HCT116 (cell line): ENCODE results near the gene LRRC71. TPM values are rescaled to one million over a fixed set of nuclear protein-coding genes. Genes with fewer than 3 reads are reported as not detected.

Source experiments
- ATAC-seq: fragments of 200-7000 bp; cut with Tn5 transposase; 2 replicates; pipeline ENCODE4 v1.9.1; 2020; ENCODE audit warnings: mild to moderate bottlenecking, moderate library complexity
- BruUV-seq: library from RNA; stranded (reverse); fragments of 400-500 nt; replicated peaks from 2 replicates; lab custom pipeline; 2021; lab: Mats Ljungman, UMichigan
- CTCF ChIA-PET: fragments of 300-600 bp; sonication (Branson Sonifier 250); formaldehyde crosslinking; loops from one replicate; lab custom pipeline; 2021; ENCODE audit warnings: antibody characterized with exemption; lab: Charles Lee
- POLR2A ChIA-PET: fragments of 300-600, 350-600 bp; sonication (Branson Sonifier 250); formaldehyde crosslinking; loops from one replicate; lab custom pipeline; 2021; ENCODE audit warnings: antibody characterized with exemption; lab: Charles Lee
- RAD21 ChIA-PET, 2 experiments: fragments of 300-600 bp; sonication (Branson Sonifier 250); formaldehyde crosslinking; loops; one replicate each; lab custom pipeline; 2023; ENCODE audit warnings: low total read pairs in 2 of 2; ENCODE audit not compliant: uncharacterized antibody in 2 of 2, unreplicated experiment in 2 of 2, low non-redundant PET in 1 of 2; lab: Charles Lee
- DNase-seq: peaks from one replicate; pipeline ENCODE4 v3.0.0-alpha.2; 2010; ENCODE audit warnings: low read depth, low spot score
- H2AFZ ChIP-seq: fragments of 200-600 bp; shearing (Covaris generic), sonication (generic); 2 replicates; pipeline ENCODE4 v1.6.1; 2017; ENCODE audit warnings: low read depth, mixed run types, mixed read lengths, antibody characterized with exemption, low read length; ENCODE audit not compliant: poor library complexity, severe bottlenecking
- H3K27ac ChIP-seq: 2 replicates; pipeline ENCODE4 v1.5.1; 2012; ENCODE audit warnings: low read depth, low read length
- H3K27me3 ChIP-seq: fragments of 200-600 bp; sonication (generic); 2 replicates; pipeline ENCODE4 v1.6.1; 2016; ENCODE audit warnings: mixed run types, low read length, mixed read lengths; ENCODE audit not compliant: insufficient read depth
- H3K36me3 ChIP-seq, 2 experiments: fragments of 200-500 bp in 1 of 2; fragments of 200-600 bp in 1 of 2; sonication (Bioruptor generic) in 1 of 2; sonication (generic) in 1 of 2; 2 replicates each; pipeline versions ENCODE4 v1.5.1 to v1.6.1; 2014 to 2016; ENCODE audit warnings: low read length in 2 of 2, inconsistent platforms in 1 of 2, mixed read lengths in 1 of 2, mixed run types in 1 of 2; ENCODE audit not compliant: insufficient read depth in 2 of 2, control insufficient read depth in 1 of 2
- H3K4me1 ChIP-seq, 2 experiments: fragments of 200-600 bp in 1 of 2; sonication (generic) in 1 of 2; 2 replicates each; pipeline versions ENCODE4 v1.5.1 to v1.6.1; 2012 to 2017; ENCODE audit warnings: low read length in 2 of 2, inconsistent platforms in 1 of 2, mild to moderate bottlenecking in 1 of 2, mixed read lengths in 1 of 2, mixed run types in 1 of 2, moderate library complexity in 1 of 2; ENCODE audit not compliant: insufficient read depth in 2 of 2, control insufficient read depth in 1 of 2
- H3K4me2 ChIP-seq: fragments of 200-600 bp; sonication (generic); 2 replicates; pipeline ENCODE4 v1.6.1; 2017; ENCODE audit warnings: mixed run types, low read length, mixed read lengths
- H3K4me3 ChIP-seq, 2 experiments: fragments of 200-600 bp in 1 of 2; sonication (generic) in 1 of 2; replicated peaks in 1 of 2; 2 replicates each; pipeline ENCODE4 v1.5.1; 2011 to 2016; ENCODE audit warnings: low read length in 2 of 2, control low read depth in 1 of 2, low read depth in 1 of 2, mild to moderate bottlenecking in 1 of 2, mixed read lengths in 1 of 2, mixed run types in 1 of 2
- H3K79me2 ChIP-seq: fragments of 200-600 bp; sonication (generic); 2 replicates; pipeline ENCODE4 v1.6.1; 2017; ENCODE audit warnings: mild to moderate bottlenecking, mixed run types, low read length, moderate library complexity, mixed read lengths; ENCODE audit not compliant: insufficient read depth
- H3K9ac ChIP-seq: fragments of 200-600 bp; sonication (generic); 2 replicates; pipeline ENCODE4 v1.6.1; 2016; ENCODE audit warnings: low read length, mixed read lengths
- H3K9me2 ChIP-seq: fragments of 200-600 bp; sonication (generic), shearing (Covaris generic); 2 replicates; pipeline ENCODE4 v1.6.1; 2017; ENCODE audit warnings: mixed run types, mild to moderate bottlenecking, moderate library complexity; ENCODE audit not compliant: insufficient read depth
- H3K9me3 ChIP-seq, 2 experiments: fragments of 200-500 bp in 1 of 2; fragments of 200-600 bp in 1 of 2; sonication (Bioruptor generic) in 1 of 2; sonication (generic) in 1 of 2; 2 replicates each; pipeline ENCODE4 v1.6.1; 2014 to 2017; ENCODE audit warnings: low read length in 2 of 2, mixed read lengths in 2 of 2, inconsistent platforms in 1 of 2, low read depth in 1 of 2, mild to moderate bottlenecking in 1 of 2, mixed run types in 1 of 2, moderate library complexity in 1 of 2; ENCODE audit not compliant: control insufficient read depth in 1 of 2, insufficient read depth in 1 of 2
- H4K20me1 ChIP-seq: fragments of 200-600 bp; sonication (generic), shearing (Covaris generic); 2 replicates; pipeline ENCODE4 v1.6.1; 2017; ENCODE audit warnings: mixed run types, mild to moderate bottlenecking, moderate library complexity; ENCODE audit not compliant: insufficient read depth
- CBX3 ChIP-seq: IDR thresholded peaks from 2 replicates; pipeline ENCODE4 v1.6.1; 2012; ENCODE audit warnings: low read depth
- CEBPB ChIP-seq: IDR thresholded peaks from 2 replicates; pipeline ENCODE4 v1.6.1; 2012; ENCODE audit warnings: low read depth
- EGR1 ChIP-seq: IDR thresholded peaks from 2 replicates; pipeline ENCODE4 v1.6.1; 2012; ENCODE audit warnings: low read depth
- ELF1 ChIP-seq: IDR thresholded peaks from 2 replicates; pipeline ENCODE4 v1.6.1; 2012; ENCODE audit warnings: low read depth, borderline replicate concordance
- EZH2phosphoT487 ChIP-seq: fragments of 200-600 bp; IDR thresholded peaks from 2 replicates; pipeline ENCODE4 v1.6.1; 2018; ENCODE audit warnings: antibody characterized with exemption, borderline replicate concordance
- FOSL1 ChIP-seq: IDR thresholded peaks from 2 replicates; pipeline ENCODE4 v1.6.1; 2012; ENCODE audit warnings: low read depth
- JUND ChIP-seq: IDR thresholded peaks from 2 replicates; pipeline ENCODE4 v1.6.1; 2012
- POLR2A ChIP-seq: IDR thresholded peaks from 2 replicates; pipeline ENCODE4 v1.7.0; 2011; ENCODE audit warnings: borderline replicate concordance; ENCODE audit not compliant: insufficient read depth, insufficient read length; ENCODE audit errors: extremely low read depth
- POLR2AphosphoS5 ChIP-seq: IDR thresholded peaks from 2 replicates; pipeline ENCODE4 v1.6.1; 2011; ENCODE audit warnings: mild to moderate bottlenecking, low read depth, low read length, moderate library complexity
- RAD21 ChIP-seq: IDR thresholded peaks from 2 replicates; pipeline ENCODE4 v1.6.1; 2012; ENCODE audit warnings: low read depth, mild to moderate bottlenecking
- SP1 ChIP-seq: IDR thresholded peaks from 2 replicates; pipeline ENCODE4 v1.6.1; 2012; ENCODE audit warnings: low read depth
- TCF7L2 ChIP-seq: IDR thresholded peaks from 2 replicates; pipeline ENCODE4 v1.7.0; 2011; ENCODE audit warnings: borderline replicate concordance, inconsistent platforms; ENCODE audit not compliant: insufficient read depth, insufficient read length; ENCODE audit errors: extremely low read depth
- YY1 ChIP-seq: IDR thresholded peaks from 2 replicates; pipeline ENCODE4 v1.6.1; 2011; ENCODE audit warnings: low read length, low read depth, moderate library complexity, mild to moderate bottlenecking; ENCODE audit not compliant: insufficient replicate concordance; ENCODE audit errors: extremely low read depth
- ZFX ChIP-seq: fragments of 450-650 bp; IDR thresholded peaks from 2 replicates; pipeline ENCODE4 v1.6.1; 2017
- intact Hi-C: fragments of 100-400 bp; cut with micrococcal nuclease; formaldehyde crosslinking; loops from 2 replicates; pipeline ENCODE4 v1.10.0; 2022
- total RNA-seq: library from RNA; stranded (reverse); gene quantifications from one replicate; pipeline ENCODE4 v1.2.1, GENCODE V29; 2021; ENCODE audit not compliant: unreplicated experiment
- TF ChIP-seq, protein P1 (sequence below): IDR thresholded peaks from 2 replicates; pipeline ENCODE4 v1.6.1; 2012
- TF ChIP-seq, protein P2 (sequence below): IDR thresholded peaks from 2 replicates; pipeline ENCODE4 v1.6.1; 2012
- TF ChIP-seq, protein P3 (sequence below): IDR thresholded peaks from 2 replicates; pipeline ENCODE4 v1.6.1; 2011; ENCODE audit warnings: mild to moderate bottlenecking, low read length, moderate library complexity; ENCODE audit not compliant: insufficient replicate concordance; ENCODE audit errors: extremely low read depth
- TF ChIP-seq, protein P4 (sequence below), 3 experiments: fragments of 200-600 bp in 1 of 3; sonication (generic) in 1 of 3; IDR thresholded peaks in 2 of 3; conservative IDR thresholded peaks in 1 of 3; 2 replicates each; pipeline ENCODE4 v1.5.1; 2012 to 2017; ENCODE audit warnings: low read depth in 2 of 3, low read length in 2 of 3, antibody characterized with exemption in 1 of 3, borderline replicate concordance in 1 of 3, control low read depth in 1 of 3, mild to moderate bottlenecking in 1 of 3, mixed read lengths in 1 of 3, mixed run types in 1 of 3, moderate library complexity in 1 of 3; ENCODE audit not compliant: insufficient read depth in 1 of 3

Gene LRRC71
- total RNA-seq, 1 experiment from 2014 or later: not detected

DNA sequence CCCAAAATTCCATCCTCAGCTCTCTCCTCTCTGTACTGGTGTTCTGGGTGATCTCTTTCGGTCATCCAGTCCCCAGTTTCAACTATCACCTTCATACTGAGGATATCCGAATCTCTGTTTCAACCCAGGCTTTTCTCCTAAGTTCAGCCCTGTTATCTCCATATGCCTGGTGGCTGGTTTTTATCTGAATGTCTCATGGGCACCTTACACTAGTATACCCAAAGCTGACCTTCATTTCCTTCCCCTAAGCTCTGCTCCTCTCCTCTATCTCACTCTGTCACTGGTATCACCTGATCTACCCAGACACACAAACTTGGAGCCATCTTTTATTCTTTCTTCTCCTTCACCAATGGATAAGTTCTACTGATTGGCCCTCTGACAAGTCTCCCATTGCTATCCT is 53.0 kb downstream of the LRRC71 start:
- H3K4me3 ChIP-seq: no peak overlapping the region
- POLR2A ChIA-PET: no interaction called here
- no peak overlapping the region for H3K4me2 ChIP-seq
- no peak overlapping the region for H3K9ac ChIP-seq
- peaks cover 16 to 19% of the 10 kb centered on the region in 2 experiments; a peak in 3 of 4 replicates for H3K36me3 ChIP-seq
- TF ChIP-seq EGR1 (no peak), ELF1 (no peak), EZH2phosphoT487 (no peak), FOSL1 (no peak), POLR2A (no peak), CEBPB (no peak), RAD21 (no peak), YY1 (no peak), SP1 (no peak), TCF7L2 (no peak), JUND (no peak), ZFX (no peak)
- TF ChIP-seq, protein P1, sequence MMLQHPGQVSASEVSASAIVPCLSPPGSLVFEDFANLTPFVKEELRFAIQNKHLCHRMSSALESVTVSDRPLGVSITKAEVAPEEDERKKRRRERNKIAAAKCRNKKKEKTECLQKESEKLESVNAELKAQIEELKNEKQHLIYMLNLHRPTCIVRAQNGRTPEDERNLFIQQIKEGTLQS: no peak
- TF ChIP-seq, protein P2, sequence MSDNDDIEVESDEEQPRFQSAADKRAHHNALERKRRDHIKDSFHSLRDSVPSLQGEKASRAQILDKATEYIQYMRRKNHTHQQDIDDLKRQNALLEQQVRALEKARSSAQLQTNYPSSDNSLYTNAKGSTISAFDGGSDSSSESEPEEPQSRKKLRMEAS: no peak
- TF ChIP-seq, all 23 proteins: peak for 0
- Histone ChIP-seq H3K4me1 (no peaks in the 10 kb centered on the region), H3K79me2 (no peaks in the 10 kb centered on the region), H3K9me3 (no peaks in the 10 kb centered on the region), H3K27me3 (no peaks in the 10 kb centered on the region), H2AFZ (no peak overlapping the region), H3K9me2 (no peaks in the 10 kb centered on the region), H3K27ac (no peak overlapping the region), H4K20me1 (no peaks in the 10 kb centered on the region)
- BruUV-seq: no TSS peak
- DNase-seq (no peak), ATAC-seq (no peak)
- CTCF ChIA-PET: no interaction called here
- intact Hi-C loops: no loop called here
- RAD21 ChIA-PET: no interaction called here

DNA sequence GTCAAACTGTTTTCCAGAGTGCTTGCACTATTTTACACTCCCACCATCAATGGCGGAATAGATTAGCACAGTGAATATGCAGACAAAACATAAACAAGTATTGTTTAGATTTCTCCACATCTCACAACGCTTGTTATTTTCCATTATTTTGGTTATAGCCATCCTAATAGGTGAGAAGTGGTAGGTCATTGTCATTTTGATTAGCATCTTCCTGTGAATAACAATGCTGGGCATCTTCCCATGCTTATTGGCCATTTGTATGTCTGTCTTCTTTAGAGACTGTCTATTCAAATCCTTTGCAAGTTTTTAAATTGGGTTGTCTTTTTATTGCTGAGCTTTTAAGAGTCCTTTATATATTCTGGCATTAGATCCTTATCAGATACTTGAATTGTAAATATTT is 54.7 kb downstream of the LRRC71 start:
- POLR2A ChIA-PET: no interaction called here
- no peak overlapping the region for H3K4me3 ChIP-seq
- intact Hi-C loops: no loop called here
- H3K9me3 ChIP-seq: no peaks in the 10 kb centered on the region
- H3K4me1 ChIP-seq: no peaks in the 10 kb centered on the region
- no peaks in the 10 kb centered on the region for H4K20me1 ChIP-seq
- H3K9ac ChIP-seq: no peak overlapping the region
- H2AFZ ChIP-seq: no peak overlapping the region
- no peak for DNase-seq
- CTCF ChIA-PET: no interaction called here
- no peak for ATAC-seq
- no peaks in the 10 kb centered on the region for H3K79me2 ChIP-seq
- no peak overlapping the region for H3K4me2 ChIP-seq
- no peaks in the 10 kb centered on the region for H3K27me3 ChIP-seq
- no peak overlapping the region for H3K27ac ChIP-seq
- RAD21 ChIA-PET: no interaction called here
- BruUV-seq: no TSS peak
- TF ChIP-seq POLR2A: no peak
- TF ChIP-seq, protein P3, sequence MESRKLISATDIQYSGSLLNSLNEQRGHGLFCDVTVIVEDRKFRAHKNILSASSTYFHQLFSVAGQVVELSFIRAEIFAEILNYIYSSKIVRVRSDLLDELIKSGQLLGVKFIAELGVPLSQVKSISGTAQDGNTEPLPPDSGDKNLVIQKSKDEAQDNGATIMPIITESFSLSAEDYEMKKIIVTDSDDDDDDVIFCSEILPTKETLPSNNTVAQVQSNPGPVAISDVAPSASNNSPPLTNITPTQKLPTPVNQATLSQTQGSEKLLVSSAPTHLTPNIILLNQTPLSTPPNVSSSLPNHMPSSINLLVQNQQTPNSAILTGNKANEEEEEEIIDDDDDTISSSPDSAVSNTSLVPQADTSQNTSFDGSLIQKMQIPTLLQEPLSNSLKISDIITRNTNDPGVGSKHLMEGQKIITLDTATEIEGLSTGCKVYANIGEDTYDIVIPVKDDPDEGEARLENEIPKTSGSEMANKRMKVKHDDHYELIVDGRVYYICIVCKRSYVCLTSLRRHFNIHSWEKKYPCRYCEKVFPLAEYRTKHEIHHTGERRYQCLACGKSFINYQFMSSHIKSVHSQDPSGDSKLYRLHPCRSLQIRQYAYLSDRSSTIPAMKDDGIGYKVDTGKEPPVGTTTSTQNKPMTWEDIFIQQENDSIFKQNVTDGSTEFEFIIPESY: no peak
- TF ChIP-seq EGR1: no peak
- TF ChIP-seq, protein P4, sequence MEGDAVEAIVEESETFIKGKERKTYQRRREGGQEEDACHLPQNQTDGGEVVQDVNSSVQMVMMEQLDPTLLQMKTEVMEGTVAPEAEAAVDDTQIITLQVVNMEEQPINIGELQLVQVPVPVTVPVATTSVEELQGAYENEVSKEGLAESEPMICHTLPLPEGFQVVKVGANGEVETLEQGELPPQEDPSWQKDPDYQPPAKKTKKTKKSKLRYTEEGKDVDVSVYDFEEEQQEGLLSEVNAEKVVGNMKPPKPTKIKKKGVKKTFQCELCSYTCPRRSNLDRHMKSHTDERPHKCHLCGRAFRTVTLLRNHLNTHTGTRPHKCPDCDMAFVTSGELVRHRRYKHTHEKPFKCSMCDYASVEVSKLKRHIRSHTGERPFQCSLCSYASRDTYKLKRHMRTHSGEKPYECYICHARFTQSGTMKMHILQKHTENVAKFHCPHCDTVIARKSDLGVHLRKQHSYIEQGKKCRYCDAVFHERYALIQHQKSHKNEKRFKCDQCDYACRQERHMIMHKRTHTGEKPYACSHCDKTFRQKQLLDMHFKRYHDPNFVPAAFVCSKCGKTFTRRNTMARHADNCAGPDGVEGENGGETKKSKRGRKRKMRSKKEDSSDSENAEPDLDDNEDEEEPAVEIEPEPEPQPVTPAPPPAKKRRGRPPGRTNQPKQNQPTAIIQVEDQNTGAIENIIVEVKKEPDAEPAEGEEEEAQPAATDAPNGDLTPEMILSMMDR (IDR thresholded peaks at IDR 0.05 in 2 of 3, conservative IDR thresholded peaks at IDR 0.05 in 1 of 3; ENCODE audit: borderline replicate concordance in 1 of 3, insufficient read depth in 1 of 3, low read depth in 2 of 3, low read length in 2 of 3): no peak
- TF ChIP-seq POLR2AphosphoS5: no peak
- no peak for TF ChIP-seq CBX3
- TF ChIP-seq EZH2phosphoT487: no peak
- H3K9me2 ChIP-seq: no peaks in the 10 kb centered on the region
- peaks cover 18 to 19% of the 10 kb centered on the region in 2 experiments; a peak in 3 of 4 replicates for H3K36me3 ChIP-seq
